Measurements from ENCODE around the gene GVQW3. TPM values are rescaled to one million over a fixed set of nuclear protein-coding genes. Genes with fewer than 3 reads are reported as not detected.

GVQW3 gene
- polyA plus RNA-seq, 1 experiment: 1.7 TPM

DNA sequence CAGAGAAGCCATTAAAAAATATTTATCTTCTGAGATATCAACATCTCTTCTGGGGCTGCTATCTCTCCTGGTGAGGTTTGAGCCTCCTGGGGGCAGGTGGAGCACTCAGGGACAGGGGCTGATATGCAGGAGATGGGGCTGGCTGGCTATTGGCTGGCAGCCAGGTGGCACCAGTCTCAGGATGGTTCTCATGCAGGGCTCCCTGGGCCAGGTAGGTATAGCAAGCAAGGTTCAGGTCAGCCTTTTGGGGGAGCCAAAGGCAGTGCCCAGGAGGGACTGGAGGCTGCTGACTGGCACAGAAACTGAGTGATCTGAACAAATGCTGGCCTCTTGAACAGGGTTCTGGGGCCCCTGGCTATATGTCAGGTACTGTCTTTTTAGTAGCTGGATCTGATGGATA is 34.0 kb downstream of the GVQW3 start:
- Histone ChIP-seq H3K4me3 (ENCODE audit: low read depth, low read length) (no peak overlapping the region), H3K9me3 (ENCODE audit: control insufficient read depth, insufficient read depth, low read length) (no peaks in the 10 kb centered on the region), H3K27ac (ENCODE audit: low read depth, low read length) (no peak overlapping the region), H3K27me3 (ENCODE audit: control insufficient read depth, insufficient read depth, low read length) (peaks cover 16% of the 10 kb centered on the region)
- DNase-seq (ENCODE audit: low read depth, low spot score): no peak
- ChIA-PET POLR2A (no interaction called here), CTCF (no interaction called here)
- TF ChIP-seq, protein P1, sequence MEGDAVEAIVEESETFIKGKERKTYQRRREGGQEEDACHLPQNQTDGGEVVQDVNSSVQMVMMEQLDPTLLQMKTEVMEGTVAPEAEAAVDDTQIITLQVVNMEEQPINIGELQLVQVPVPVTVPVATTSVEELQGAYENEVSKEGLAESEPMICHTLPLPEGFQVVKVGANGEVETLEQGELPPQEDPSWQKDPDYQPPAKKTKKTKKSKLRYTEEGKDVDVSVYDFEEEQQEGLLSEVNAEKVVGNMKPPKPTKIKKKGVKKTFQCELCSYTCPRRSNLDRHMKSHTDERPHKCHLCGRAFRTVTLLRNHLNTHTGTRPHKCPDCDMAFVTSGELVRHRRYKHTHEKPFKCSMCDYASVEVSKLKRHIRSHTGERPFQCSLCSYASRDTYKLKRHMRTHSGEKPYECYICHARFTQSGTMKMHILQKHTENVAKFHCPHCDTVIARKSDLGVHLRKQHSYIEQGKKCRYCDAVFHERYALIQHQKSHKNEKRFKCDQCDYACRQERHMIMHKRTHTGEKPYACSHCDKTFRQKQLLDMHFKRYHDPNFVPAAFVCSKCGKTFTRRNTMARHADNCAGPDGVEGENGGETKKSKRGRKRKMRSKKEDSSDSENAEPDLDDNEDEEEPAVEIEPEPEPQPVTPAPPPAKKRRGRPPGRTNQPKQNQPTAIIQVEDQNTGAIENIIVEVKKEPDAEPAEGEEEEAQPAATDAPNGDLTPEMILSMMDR (IDR thresholded peaks at IDR 0.05; ENCODE audit: low read depth, low read length): no peak

DNA sequence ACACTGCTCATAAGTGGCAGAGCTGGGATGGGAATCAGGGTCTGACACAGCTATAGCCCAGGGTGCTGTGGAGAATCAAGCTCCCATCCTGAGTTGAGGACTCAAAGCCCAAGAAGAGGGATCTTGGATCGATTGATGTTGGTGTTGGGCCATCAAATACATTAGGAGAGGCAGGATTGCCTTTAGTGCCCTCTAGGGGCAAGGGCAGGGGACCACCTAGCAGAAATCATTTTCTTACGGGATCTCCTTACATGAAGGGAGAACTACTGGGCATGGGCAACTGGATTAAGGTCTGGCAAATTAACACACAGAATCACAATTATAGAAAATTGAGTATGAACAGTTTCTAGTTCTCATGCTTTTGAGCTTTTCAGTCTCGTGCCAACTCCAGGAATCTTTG is 38.8 kb downstream of the GVQW3 start:
- Histone ChIP-seq H3K27me3 (ENCODE audit: control insufficient read depth, insufficient read depth, low read length) (peaks cover 12% of the 10 kb centered on the region), H3K27ac (ENCODE audit: low read depth, low read length) (no peak overlapping the region), H3K4me3 (ENCODE audit: low read depth, low read length) (no peak overlapping the region), H3K9me3 (ENCODE audit: control insufficient read depth, insufficient read depth, low read length) (no peaks in the 10 kb centered on the region)
- CTCF ChIA-PET: no interaction called here
- TF ChIP-seq, protein P1 (IDR thresholded peaks at IDR 0.05; ENCODE audit: low read depth, low read length): peak; percentile 19; the same call in 1 of the 2 replicates
- DNase-seq (ENCODE audit: low read depth, low spot score): no peak
- POLR2A ChIA-PET: no interaction called here

DNA sequence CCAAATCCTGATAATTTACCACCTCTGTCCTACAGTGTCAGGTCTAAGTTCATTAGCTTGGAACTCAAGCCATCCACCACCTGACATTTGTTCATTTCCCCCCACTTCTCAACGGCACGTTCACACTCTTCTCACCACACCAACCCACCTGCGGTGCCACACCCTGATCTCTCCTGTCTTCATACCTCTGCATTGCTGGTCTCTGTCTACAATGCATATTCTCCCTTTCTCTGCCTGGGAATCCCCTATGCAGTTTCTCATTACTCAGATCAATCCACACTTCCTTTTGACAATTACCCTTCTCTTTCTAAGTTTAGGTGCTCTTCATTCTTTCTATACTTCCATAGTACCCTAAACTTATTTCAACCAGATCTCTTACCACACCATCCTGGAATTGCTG is 43.3 kb downstream of the GVQW3 start:
- ChIA-PET POLR2A (no interaction called here), CTCF (no interaction called here)
- H3K27ac ChIP-seq (ENCODE audit: low read depth, low read length): no peak overlapping the region
- H3K9me3 ChIP-seq (ENCODE audit: control insufficient read depth, insufficient read depth, low read length): no peaks in the 10 kb centered on the region
- TF ChIP-seq, protein P1 (IDR thresholded peaks at IDR 0.05; ENCODE audit: low read depth, low read length): no peak
- no peak for DNase-seq (ENCODE audit: low read depth, low spot score)
- no peak overlapping the region for H3K4me3 ChIP-seq (ENCODE audit: low read depth, low read length)
- H3K27me3 ChIP-seq (ENCODE audit: control insufficient read depth, insufficient read depth, low read length): peaks cover 16% of the 10 kb centered on the region

DNA sequence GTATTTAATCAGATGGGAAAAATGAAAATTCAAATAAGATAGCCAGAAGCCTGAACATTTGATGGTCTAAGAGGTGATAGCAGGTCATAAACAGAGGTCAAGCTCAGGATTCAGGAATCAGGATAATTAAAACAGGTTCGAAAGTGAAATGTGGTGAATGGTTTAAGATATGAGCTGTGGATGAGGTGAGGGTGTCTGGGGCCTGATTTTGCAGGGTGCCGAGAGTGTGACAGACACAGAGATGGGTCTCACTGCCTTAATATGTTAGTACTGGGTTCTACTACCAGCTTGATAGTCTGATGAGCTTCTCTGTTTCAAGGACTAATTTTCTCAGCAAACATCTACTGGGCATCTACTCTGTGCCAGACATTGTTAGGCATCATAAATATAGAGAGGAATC is 43.8 kb downstream of the GVQW3 start:
- Histone ChIP-seq H3K4me3 (ENCODE audit: low read depth, low read length) (no peak overlapping the region), H3K27me3 (ENCODE audit: control insufficient read depth, insufficient read depth, low read length) (peaks cover 16% of the 10 kb centered on the region), H3K27ac (ENCODE audit: low read depth, low read length) (no peak overlapping the region), H3K9me3 (ENCODE audit: control insufficient read depth, insufficient read depth, low read length) (no peaks in the 10 kb centered on the region)
- POLR2A ChIA-PET: no interaction called here
- TF ChIP-seq, protein P1 (IDR thresholded peaks at IDR 0.05; ENCODE audit: low read depth, low read length): no peak
- CTCF ChIA-PET: no interaction called here
- no peak for DNase-seq (ENCODE audit: low read depth, low spot score)

DNA sequence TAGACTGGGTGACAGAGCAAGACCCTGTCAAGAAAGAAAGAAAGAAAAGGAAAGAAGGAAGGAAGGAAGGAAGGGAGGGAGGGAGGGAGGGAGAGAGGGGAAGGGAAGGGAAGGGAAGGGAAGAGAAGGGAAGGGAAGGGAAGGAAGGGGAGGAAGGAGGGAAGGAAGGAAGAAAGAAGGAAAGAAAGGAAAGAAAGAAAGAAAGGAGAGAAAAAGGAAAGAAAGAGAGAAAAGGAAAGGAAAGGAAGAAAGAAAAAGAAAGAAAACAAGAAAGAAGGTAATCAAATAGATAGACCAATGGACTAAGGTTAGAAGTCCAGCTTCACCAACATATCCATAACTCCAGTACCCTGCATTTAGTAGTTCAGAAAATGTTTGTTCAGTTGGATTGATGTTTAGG is 45.5 kb downstream of the GVQW3 start:
- no peak overlapping the region for H3K27ac ChIP-seq (ENCODE audit: low read depth, low read length)
- no peak overlapping the region for H3K4me3 ChIP-seq (ENCODE audit: low read depth, low read length)
- ChIA-PET POLR2A (no interaction called here), CTCF (no interaction called here)
- no peak for DNase-seq (ENCODE audit: low read depth, low spot score)
- TF ChIP-seq, protein P1 (IDR thresholded peaks at IDR 0.05; ENCODE audit: low read depth, low read length): no peak
- no peaks in the 10 kb centered on the region for H3K9me3 ChIP-seq (ENCODE audit: control insufficient read depth, insufficient read depth, low read length)
- peaks cover 16% of the 10 kb centered on the region for H3K27me3 ChIP-seq (ENCODE audit: control insufficient read depth, insufficient read depth, low read length)
